IMR-90 (cell line): ENCODE measurements around the gene GTPBP4. TPM values are rescaled to one million over a fixed set of nuclear protein-coding genes. Genes with fewer than 3 reads are reported as not detected.

ENCODE experiments used
- ATAC-seq: fragments of 200-7000 bp; cut with Tn5 transposase; 2 replicates; pipeline ENCODE4 v1.9.1; 2020; ENCODE audit warnings: low read depth, mild to moderate bottlenecking, moderate library complexity
- BruUV-seq: library from RNA; stranded (reverse); fragments of 400-500 nt; replicated peaks from 2 replicates; lab custom pipeline; 2021; lab: Mats Ljungman, UMichigan
- CTCF ChIA-PET: fragments of 300-600 bp; formaldehyde crosslinking; extraction: SDS; loops from one replicate; lab custom pipeline; 2021; ENCODE audit warnings: antibody characterized with exemption; lab: Yijun Ruan, JAX
- POLR2A ChIA-PET: fragments of 300-600 bp; sonication (Branson Sonifier 250); formaldehyde crosslinking; loops from one replicate; lab custom pipeline; 2022; ENCODE audit warnings: antibody characterized with exemption; ENCODE audit not compliant: unreplicated experiment; lab: Charles Lee
- DNase-seq: peaks from one replicate; pipeline ENCODE4 v3.0.0; 2013
- H2AFZ ChIP-seq: replicated peaks from 2 replicates; pipeline ENCODE3; 2013; ENCODE audit warnings: low read length, mild to moderate bottlenecking; ENCODE audit not compliant: poor library complexity
- H2AK5ac ChIP-seq: 2 replicates; pipeline ENCODE4 v1.6.1; 2013; ENCODE audit warnings: low read depth, low read length, inconsistent platforms
- H2AK9ac ChIP-seq: replicated peaks from 2 replicates; pipeline ENCODE3; 2013; ENCODE audit warnings: mild to moderate bottlenecking, low read depth, low read length, moderate library complexity; ENCODE audit not compliant: poor library complexity
- H2BK120ac ChIP-seq: 2 replicates; pipeline ENCODE4 v1.6.1; 2013; ENCODE audit warnings: low read depth, low read length, inconsistent platforms
- H2BK15ac ChIP-seq: 3 replicates; pipeline ENCODE4 v1.6.1; 2013; ENCODE audit warnings: low read depth, low read length, inconsistent platforms
- H2BK20ac ChIP-seq: 2 replicates; pipeline ENCODE4 v1.6.1; 2013; ENCODE audit warnings: low read depth, mild to moderate bottlenecking, inconsistent platforms, low read length, moderate library complexity
- H2BK5ac ChIP-seq: 2 replicates; pipeline ENCODE4 v1.6.1; 2013; ENCODE audit warnings: mild to moderate bottlenecking, low read depth, low read length, inconsistent platforms; ENCODE audit not compliant: poor library complexity, severe bottlenecking
- H3K14ac ChIP-seq: replicated peaks from 2 replicates; pipeline ENCODE4 v1.6.1; 2013; ENCODE audit warnings: low read depth, low read length, inconsistent platforms
- H3K18ac ChIP-seq: 2 replicates; pipeline ENCODE4 v1.6.1; 2013; ENCODE audit warnings: low read depth, low read length, control low read depth
- H3K23ac ChIP-seq: 2 replicates; pipeline ENCODE4 v1.6.1; 2013; ENCODE audit warnings: low read depth, low read length, inconsistent platforms
- H3K27ac ChIP-seq: 2 replicates; pipeline ENCODE4 v1.5.1; 2013; ENCODE audit warnings: mild to moderate bottlenecking, control low read depth, low read length; ENCODE audit not compliant: insufficient read depth
- H3K27me3 ChIP-seq: 2 replicates; pipeline ENCODE4 v1.6.1; 2013; ENCODE audit warnings: low read length; ENCODE audit not compliant: control insufficient read depth, insufficient read depth
- H3K36me3 ChIP-seq: 2 replicates; pipeline ENCODE4 v1.6.1; 2013; ENCODE audit warnings: low read length, mixed read lengths; ENCODE audit not compliant: control insufficient read depth, insufficient read depth
- H3K4ac ChIP-seq: 2 replicates; pipeline ENCODE4 v1.6.1; 2013; ENCODE audit warnings: low read depth, low read length, inconsistent platforms
- H3K4me1 ChIP-seq: 2 replicates; pipeline ENCODE4 v1.6.1; 2013; ENCODE audit warnings: low read length, mixed read lengths; ENCODE audit not compliant: control insufficient read depth, insufficient read depth
- H3K4me2 ChIP-seq: 2 replicates; pipeline ENCODE4 v1.6.1; 2013; ENCODE audit warnings: low read depth, mild to moderate bottlenecking, control low read depth, low read length, moderate library complexity
- H3K4me3 ChIP-seq: 2 replicates; pipeline ENCODE4 v1.5.1; 2013; ENCODE audit warnings: low read depth, mild to moderate bottlenecking, control low read depth, low read length, moderate library complexity; ENCODE audit not compliant: insufficient read depth
- H3K56ac ChIP-seq: 2 replicates; pipeline ENCODE4 v1.6.1; 2013; ENCODE audit warnings: low read length, inconsistent platforms; ENCODE audit not compliant: insufficient read depth; ENCODE audit errors: extremely low read depth
- H3K79me1 ChIP-seq, 2 experiments: 2 replicates each; pipeline ENCODE4 v1.6.1; 2013; ENCODE audit warnings: low read length in 2 of 2, inconsistent platforms in 1 of 2, low read depth in 1 of 2
- H3K9ac ChIP-seq: 2 replicates; pipeline ENCODE4 v1.6.1; 2013; ENCODE audit warnings: low read depth, low read length, control low read depth
- H3K9me1 ChIP-seq: 2 replicates; pipeline ENCODE4 v1.6.1; 2013; ENCODE audit warnings: low read length, inconsistent platforms; ENCODE audit not compliant: insufficient read depth
- H3K9me3 ChIP-seq: 2 replicates; pipeline ENCODE4 v1.6.1; 2013; ENCODE audit warnings: low read length; ENCODE audit not compliant: control insufficient read depth, insufficient read depth
- H4K20me1 ChIP-seq: 2 replicates; pipeline ENCODE4 v1.6.1; 2013; ENCODE audit warnings: low read length, inconsistent platforms; ENCODE audit not compliant: insufficient read depth
- H4K5ac ChIP-seq: 2 replicates; pipeline ENCODE4 v1.6.1; 2013; ENCODE audit warnings: mild to moderate bottlenecking, low read depth, low read length, control low read depth
- H4K8ac ChIP-seq, 2 experiments: 2 replicates each; pipeline ENCODE4 v1.6.1; 2013; ENCODE audit warnings: low read depth in 2 of 2, low read length in 2 of 2, control low read depth in 1 of 2, inconsistent platforms in 1 of 2
- H4K91ac ChIP-seq: 2 replicates; pipeline ENCODE4 v1.6.1; 2013; ENCODE audit warnings: low read depth, low read length, inconsistent platforms; ENCODE audit not compliant: insufficient read depth
- BHLHE40 ChIP-seq: fragments of 150-350 bp; IDR thresholded peaks from 2 replicates; pipeline ENCODE4 v1.6.1; 2016; ENCODE audit warnings: mild to moderate bottlenecking, low read depth, low read length
- CEBPB ChIP-seq: IDR thresholded peaks from 2 replicates; pipeline ENCODE4 v1.6.1; 2012; ENCODE audit warnings: low read depth, low read length, improper control_type of control experiment
- CHD1 ChIP-seq: IDR thresholded peaks from 2 replicates; pipeline ENCODE4 v1.6.1; 2012; ENCODE audit warnings: low read depth, low read length, improper control_type of control experiment
- CTCF ChIP-seq: conservative IDR thresholded peaks from 2 replicates; pipeline ENCODE4 v1.5.1; 2012; ENCODE audit warnings: mild to moderate bottlenecking, low read depth, low read length, improper control_type of control experiment
- FOS ChIP-seq: fragments of 150-350 bp; IDR thresholded peaks from 2 replicates; pipeline ENCODE4 v1.6.1; 2016; ENCODE audit warnings: low read depth, low read length
- MAFK ChIP-seq: IDR thresholded peaks from 2 replicates; pipeline ENCODE4 v1.6.1; 2012; ENCODE audit warnings: low read depth, low read length, improper control_type of control experiment
- MAZ ChIP-seq: IDR thresholded peaks from 2 replicates; pipeline ENCODE4 v1.6.1; 2012; ENCODE audit warnings: low read depth, mild to moderate bottlenecking, low read length, improper control_type of control experiment, moderate library complexity, borderline replicate concordance
- MXI1 ChIP-seq: IDR thresholded peaks from 2 replicates; pipeline ENCODE4 v1.6.1; 2012; ENCODE audit warnings: low read depth, mild to moderate bottlenecking, low read length, moderate library complexity, borderline replicate concordance
- NFE2L2 ChIP-seq: fragments of 150-350 bp; IDR thresholded peaks from 2 replicates; pipeline ENCODE4 v1.6.1; 2016; ENCODE audit warnings: low read depth, mild to moderate bottlenecking, low read length
- POLR2A ChIP-seq: IDR thresholded peaks from 2 replicates; pipeline ENCODE4 v1.6.1; 2012; ENCODE audit warnings: mild to moderate bottlenecking, low read depth, low read length
- RAD21 ChIP-seq: IDR thresholded peaks from 2 replicates; pipeline ENCODE4 v1.6.1; 2012; ENCODE audit warnings: low read length, improper control_type of control experiment
- RCOR1 ChIP-seq: IDR thresholded peaks from 2 replicates; pipeline ENCODE4 v1.6.1; 2012; ENCODE audit warnings: mild to moderate bottlenecking, low read length, improper control_type of control experiment; ENCODE audit not compliant: insufficient replicate concordance
- RFX5 ChIP-seq: IDR thresholded peaks from 2 replicates; pipeline ENCODE4 v1.8.0; 2012; ENCODE audit warnings: low read depth, mild to moderate bottlenecking, low read length, moderate library complexity
- SMC3 ChIP-seq: fragments of 150-350 bp; IDR thresholded peaks from 2 replicates; pipeline ENCODE4 v1.6.1; 2016; ENCODE audit warnings: low read depth, mild to moderate bottlenecking, antibody characterized with exemption, low read length, moderate library complexity
- USF2 ChIP-seq: fragments of 150-350 bp; IDR thresholded peaks from 2 replicates; pipeline ENCODE4 v1.6.1; 2017; ENCODE audit warnings: mild to moderate bottlenecking, antibody characterized with exemption, low read length, low read depth
- WGBS, 2 experiments: methylation state at CpG; one replicate each; pipeline versions ENCODE4 v1.1.5 to v1.1.7; 2013; ENCODE audit warnings: missing lambda C conversion rate in 2 of 2; ENCODE audit not compliant: insufficient read length in 1 of 2; ENCODE audit errors: extremely low coverage in 2 of 2; 5-methylcytosine and 5-hydroxymethylcytosine counted together
- dilution Hi-C: fragments of 300-500 bp; cut with HindIII; formaldehyde crosslinking; loops from one replicate; pipeline ENCODE4 v1.14.3; 2018; ENCODE audit warnings: low sequenced_read_pairs; ENCODE audit not compliant: unreplicated experiment
- in situ Hi-C: fragments of 300-500 bp; cut with MboI; formaldehyde crosslinking; loops from 3 replicates; pipeline ENCODE4 v1.14.3; 2019; ENCODE audit warnings: low sequenced_read_pairs, inconsistent platforms, mixed read lengths
- intact Hi-C: fragments of 100-400 bp; cut with micrococcal nuclease; formaldehyde crosslinking; loops from 2 replicates; pipeline ENCODE4 v1.10.0; 2022
- polyA plus RNA-seq, 3 experiments: library from polyadenylated mRNA; depleted of rRNA; stranded (reverse); fragments of >200 nt; gene quantifications; 2 replicates each; pipeline ENCODE4 v1.2.3, GENCODE V29; 2012; ENCODE audit warnings: low replicate concordance in 1 of 3
- total RNA-seq: library from RNA; depleted of rRNA; stranded (reverse); fragments of >200 nt; gene quantifications from 2 replicates; pipeline ENCODE4 v1.2.3, GENCODE V29; 2012
- TF ChIP-seq, protein P1 (sequence below): fragments of 150-350 bp; IDR thresholded peaks from 2 replicates; pipeline ENCODE4 v1.6.1; 2016; ENCODE audit warnings: low read depth, mild to moderate bottlenecking, low read length, moderate library complexity, borderline replicate concordance

Gene GTPBP4
- total and polyA plus RNA-seq, 2 of the 4 experiments (the other 2 are of a cell fraction): 46.2 to 48.6 TPM

DNA sequence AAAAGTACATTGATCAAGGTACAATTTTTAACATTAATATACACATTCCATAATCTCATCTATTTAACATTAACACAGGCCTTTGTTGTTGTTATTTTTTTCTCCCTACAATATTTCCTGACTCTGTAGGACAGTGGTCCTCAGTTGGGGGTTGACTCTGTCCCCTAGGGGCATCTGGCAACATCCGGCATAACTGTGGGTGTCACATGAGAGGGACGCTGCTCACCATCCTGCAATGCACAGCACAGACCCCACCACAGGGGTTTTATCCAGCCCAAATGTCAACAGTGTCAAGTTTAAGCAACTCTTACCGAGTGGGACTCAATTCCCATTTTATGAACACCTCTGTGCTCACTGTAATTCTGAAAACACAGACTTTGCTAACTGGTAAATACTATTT is 51.9 kb downstream of the GTPBP4 start:
- intact Hi-C loops: no loop called here
- 100% methylated on average over 1 of the region's 3 CpGs; no CpG with 5 or more reads in 1 of the 2 experiments for WGBS, 2 experiments
- H3K27me3 ChIP-seq: no peaks in the 10 kb centered on the region
- H3K4me2 ChIP-seq: no peak overlapping the region
- DNase-seq (no peak), ATAC-seq (no peak)
- no peaks in the 10 kb centered on the region for H3K4me1 ChIP-seq
- ChIA-PET POLR2A (no interaction called here), CTCF (no interaction called here)
- H2AK9ac ChIP-seq: no peak overlapping the region
- H3K9ac ChIP-seq: no peak overlapping the region
- no peak overlapping the region for H2BK5ac ChIP-seq
- H3K9me3 ChIP-seq: no peaks in the 10 kb centered on the region
- H3K36me3 ChIP-seq: peaks cover 14% of the 10 kb centered on the region
- TF ChIP-seq CTCF (no peak), MXI1 (no peak), SMC3 (no peak), MAZ (no peak), FOS (no peak), CHD1 (no peak), RFX5 (no peak), RCOR1 (no peak), RAD21 (no peak), POLR2A (no peak), MAFK (no peak), NFE2L2 (no peak), USF2 (no peak), CEBPB (no peak), BHLHE40 (no peak)
- TF ChIP-seq, protein P1, sequence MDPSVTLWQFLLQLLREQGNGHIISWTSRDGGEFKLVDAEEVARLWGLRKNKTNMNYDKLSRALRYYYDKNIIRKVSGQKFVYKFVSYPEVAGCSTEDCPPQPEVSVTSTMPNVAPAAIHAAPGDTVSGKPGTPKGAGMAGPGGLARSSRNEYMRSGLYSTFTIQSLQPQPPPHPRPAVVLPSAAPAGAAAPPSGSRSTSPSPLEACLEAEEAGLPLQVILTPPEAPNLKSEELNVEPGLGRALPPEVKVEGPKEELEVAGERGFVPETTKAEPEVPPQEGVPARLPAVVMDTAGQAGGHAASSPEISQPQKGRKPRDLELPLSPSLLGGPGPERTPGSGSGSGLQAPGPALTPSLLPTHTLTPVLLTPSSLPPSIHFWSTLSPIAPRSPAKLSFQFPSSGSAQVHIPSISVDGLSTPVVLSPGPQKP: no peak
- BruUV-seq: TSS peak; percentile 73
- H2BK15ac ChIP-seq: no peak overlapping the region
- dilution Hi-C loops: no loop called here
- H3K4me3 ChIP-seq: no peak overlapping the region
- H2BK120ac ChIP-seq: no peak overlapping the region
- no peak overlapping the region for H2BK20ac ChIP-seq
- H3K4ac ChIP-seq: no peak overlapping the region
- no peak overlapping the region for H4K5ac ChIP-seq
- H4K91ac ChIP-seq: no peak overlapping the region
- H3K79me1 ChIP-seq: peaks cover 9 to 22% of the 10 kb centered on the region in 2 experiments
- in situ Hi-C loops: no loop called here
- no peak overlapping the region for H3K27ac ChIP-seq
- no peak overlapping the region for H3K56ac ChIP-seq
- no peak overlapping the region for H2AK5ac ChIP-seq
- no peak overlapping the region for H3K18ac ChIP-seq
- H2AFZ ChIP-seq: no peak overlapping the region
- peaks cover 14% of the 10 kb centered on the region; the same call in 1 of the 2 replicates for H4K20me1 ChIP-seq
- H3K9me1 ChIP-seq: peaks cover 10% of the 10 kb centered on the region; the same call in 1 of the 2 replicates
- no peak overlapping the region for H4K8ac ChIP-seq
- no peak overlapping the region for H3K23ac ChIP-seq
- H3K14ac ChIP-seq: no peak overlapping the region
